GM21367 (cell line): ENCODE measurements around the gene JTB.

ENCODE experiments used
- ATAC-seq: cut with Tn5 transposase; IDR thresholded peaks from one replicate; pipeline ENCODE4 v1.9.1; 2021; ENCODE audit not compliant: unreplicated experiment

JTB gene

DNA sequence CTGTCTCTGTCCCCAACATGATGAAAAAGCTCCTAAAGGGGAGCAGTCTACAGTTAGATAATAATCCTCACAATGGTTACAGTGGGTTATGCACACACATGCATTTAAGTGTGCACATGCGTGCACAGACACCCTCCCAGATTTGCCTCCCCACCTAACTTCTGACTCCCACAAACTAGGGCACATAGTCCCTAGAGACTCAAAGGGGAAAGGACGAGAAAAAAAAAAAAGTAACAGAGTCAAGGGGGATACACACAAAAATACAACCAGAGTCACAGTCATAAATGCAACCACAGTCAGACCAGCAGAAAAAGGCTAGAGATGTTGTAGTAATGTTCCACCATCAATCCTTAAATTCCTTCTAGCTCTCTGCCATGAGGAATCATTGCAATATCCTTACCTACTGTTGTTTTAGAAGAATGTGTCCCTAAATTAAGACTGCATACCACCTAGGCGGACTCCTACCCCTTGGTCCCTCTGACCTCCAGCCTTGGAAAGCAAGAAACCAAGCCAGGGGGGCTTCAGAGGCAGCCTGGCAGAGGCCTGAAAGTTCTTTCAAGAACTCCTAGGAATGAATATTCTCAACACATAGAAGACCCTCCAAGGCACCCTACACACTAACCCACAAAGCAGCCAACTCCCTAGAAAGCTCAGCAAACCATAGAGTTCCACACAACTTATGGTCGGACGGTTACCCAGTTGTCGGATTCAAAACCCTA lies 20.3 kb downstream of the JTB start:
- ATAC-seq = no peak

- ATAC-seq = no peak
Measured at GRCh38 chr1:153954826-153955225, 22.6 kb downstream of the JTB start.

GRCh38 chr1:153953859-153954365 lies 23.6 kb downstream of the JTB start:
- ATAC-seq = no peak

DNA sequence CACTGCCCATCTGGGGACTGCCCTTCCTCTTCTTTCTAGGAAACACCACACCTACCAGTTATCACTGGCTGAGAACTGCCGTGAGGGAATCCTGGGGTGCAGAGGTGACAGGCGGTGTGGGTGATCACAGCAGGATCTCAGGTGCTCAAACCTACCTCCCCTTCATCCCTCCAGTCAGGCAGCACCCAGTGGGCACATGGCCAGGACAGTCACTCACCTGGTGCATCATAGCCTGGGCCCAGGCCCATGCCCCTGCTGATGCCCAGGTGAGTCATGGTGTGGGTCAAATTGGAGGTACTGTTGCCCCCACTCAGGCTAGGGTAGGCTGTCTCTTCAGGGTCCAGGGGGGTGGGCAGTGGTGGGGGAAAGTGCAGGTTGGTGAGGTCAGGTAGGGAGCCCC lies 25.7 kb downstream of the JTB start:
- ATAC-seq = no peak

DNA sequence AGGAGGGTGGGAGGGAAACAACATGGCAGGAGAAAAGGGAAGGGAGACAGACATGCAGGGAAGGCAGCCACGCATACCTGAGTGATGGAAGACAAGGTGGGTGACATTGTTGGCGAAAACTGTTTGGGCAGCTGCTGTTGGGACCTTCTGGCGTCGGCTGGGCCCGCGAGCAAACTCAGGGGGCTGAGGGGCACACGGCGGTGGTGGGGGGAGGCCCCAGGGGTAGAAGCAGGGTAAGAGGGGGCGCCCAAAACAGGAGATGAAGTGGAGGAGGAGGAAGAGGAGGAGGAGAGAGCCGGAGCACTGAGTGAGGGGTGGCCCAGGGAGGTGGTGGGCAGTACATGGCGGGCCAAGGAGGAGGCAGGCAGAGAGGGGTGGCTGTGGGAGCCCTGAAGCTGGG lies 26.3 kb downstream of the JTB start:
- no peak for ATAC-seq

DNA sequence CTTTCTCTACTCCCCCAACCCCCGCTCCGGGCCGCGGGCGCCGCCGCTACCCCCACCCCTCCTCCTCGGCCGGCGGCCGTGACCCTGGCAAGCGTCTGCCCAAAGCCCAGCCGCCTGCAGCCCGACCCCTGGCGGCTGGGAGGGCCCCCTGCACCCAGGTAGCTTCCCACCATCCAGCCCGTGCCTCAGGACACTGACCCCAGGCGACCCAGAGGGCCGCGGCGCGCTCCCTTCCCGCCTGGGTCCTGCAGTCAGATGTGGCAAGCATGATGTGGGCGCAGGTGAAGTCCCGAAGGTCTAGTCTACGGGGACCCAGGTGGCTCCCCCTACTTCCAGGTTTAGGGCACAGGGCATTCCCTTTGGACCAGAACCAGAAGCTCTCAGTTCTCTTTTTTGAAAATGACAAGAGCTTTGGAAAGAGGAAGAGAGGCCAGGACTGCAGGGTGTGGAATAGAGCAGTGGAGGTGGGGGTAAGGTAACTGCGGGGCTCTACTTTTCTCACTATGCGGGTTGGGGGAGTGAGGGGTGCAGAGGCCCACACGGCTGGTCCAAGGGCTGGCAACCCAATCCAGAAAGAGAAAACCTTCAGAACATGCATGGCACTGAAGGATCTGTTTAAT lies 30.7 kb downstream of the JTB start, which contains the start of gene DENND4B:
DENND4B (minus strand) TSS at position 97 of the 620 bp plus-strand sequence. CDS start 2,344 bp downstream, outside the sequence.
- ATAC-seq = peak; percentile 43

DNA sequence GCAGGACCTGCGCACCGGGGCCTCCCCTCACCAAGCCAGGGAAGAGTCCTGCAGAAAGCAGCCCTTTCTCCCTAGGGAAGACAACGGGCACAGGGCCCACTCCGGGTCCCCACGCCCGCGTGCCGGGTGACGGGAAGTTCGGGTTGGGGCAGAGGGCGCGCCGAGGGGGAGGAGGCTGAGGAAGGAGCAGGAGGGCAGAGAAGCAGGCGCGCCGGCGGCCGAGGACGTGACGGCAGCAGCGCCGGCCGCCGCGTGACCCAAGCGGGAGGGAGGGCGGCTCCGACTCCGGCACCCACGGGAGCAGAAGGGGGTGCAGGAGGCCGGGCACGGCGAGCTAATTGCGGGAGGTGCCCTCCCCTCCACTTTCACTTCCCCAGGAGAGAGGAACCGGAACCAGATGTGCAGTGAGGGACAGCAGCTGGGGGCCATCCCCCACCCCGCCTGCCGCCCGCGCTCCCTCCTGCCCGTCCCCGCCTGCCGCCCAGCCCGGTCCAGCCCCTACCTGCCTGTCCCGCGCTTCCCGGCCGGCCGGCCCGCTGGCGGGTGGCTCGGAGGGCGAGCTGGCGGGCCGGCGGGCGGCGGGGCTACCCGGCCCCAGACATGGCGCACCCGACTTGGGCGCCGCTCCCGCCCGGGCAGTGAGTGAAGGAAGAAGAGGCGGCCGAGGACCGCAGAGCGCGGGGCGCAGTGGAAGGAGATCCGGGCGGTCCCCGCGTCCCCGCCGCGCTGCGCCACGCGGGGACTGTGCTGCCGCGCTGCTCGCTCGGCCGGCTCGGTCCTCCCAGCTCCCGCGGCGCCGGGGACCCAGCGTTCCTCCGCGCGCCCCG lies 31.5 kb downstream of the JTB start:
- ATAC-seq = peak; percentile 49

GRCh38 chr1:153945131-153945794 lies 32.2 kb downstream of the JTB start:
- no peak for ATAC-seq

- ATAC-seq = no peak
Measured at GRCh38 chr1:153944827-153945117, 32.7 kb downstream of the JTB start.

DNA sequence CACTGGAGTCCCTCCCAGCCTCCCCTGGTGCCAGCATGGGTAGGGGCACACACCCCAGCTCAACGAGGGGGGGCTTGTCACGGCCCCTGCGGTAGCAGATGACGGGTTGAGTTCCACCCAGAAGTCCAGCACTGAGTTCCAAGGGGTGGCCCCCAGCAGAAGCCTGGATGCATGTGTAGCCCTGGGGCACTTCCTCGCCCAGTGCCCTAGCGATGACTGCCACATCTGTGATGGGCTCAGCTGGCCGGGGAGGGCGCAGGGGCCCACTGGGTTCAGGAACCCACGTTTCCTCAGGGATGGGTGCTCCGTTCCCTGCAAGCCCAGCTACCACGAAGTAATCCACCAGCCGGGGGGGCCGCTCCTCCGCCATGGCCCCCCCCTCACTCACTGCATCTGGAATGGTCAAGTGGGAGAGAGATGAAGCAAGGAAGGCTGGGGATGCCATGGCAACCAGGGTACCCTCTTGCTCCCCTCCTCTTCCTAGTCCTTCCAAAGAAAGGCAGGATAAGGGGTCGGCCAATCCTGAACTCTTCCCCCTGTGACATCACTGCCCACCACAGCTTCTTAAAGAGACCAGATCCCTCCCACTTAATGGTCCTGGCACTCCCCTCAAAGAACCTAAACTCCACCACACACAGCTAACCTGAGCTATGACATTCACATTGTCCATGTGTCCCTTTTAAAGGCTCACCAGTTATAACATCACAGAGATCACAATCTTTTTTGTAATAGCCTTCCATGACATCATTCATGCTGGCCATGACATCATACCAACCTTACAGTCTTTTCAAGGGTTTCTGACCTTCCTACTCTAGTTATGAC lies 33.3 kb downstream of the JTB start:
- ATAC-seq = no peak

DNA sequence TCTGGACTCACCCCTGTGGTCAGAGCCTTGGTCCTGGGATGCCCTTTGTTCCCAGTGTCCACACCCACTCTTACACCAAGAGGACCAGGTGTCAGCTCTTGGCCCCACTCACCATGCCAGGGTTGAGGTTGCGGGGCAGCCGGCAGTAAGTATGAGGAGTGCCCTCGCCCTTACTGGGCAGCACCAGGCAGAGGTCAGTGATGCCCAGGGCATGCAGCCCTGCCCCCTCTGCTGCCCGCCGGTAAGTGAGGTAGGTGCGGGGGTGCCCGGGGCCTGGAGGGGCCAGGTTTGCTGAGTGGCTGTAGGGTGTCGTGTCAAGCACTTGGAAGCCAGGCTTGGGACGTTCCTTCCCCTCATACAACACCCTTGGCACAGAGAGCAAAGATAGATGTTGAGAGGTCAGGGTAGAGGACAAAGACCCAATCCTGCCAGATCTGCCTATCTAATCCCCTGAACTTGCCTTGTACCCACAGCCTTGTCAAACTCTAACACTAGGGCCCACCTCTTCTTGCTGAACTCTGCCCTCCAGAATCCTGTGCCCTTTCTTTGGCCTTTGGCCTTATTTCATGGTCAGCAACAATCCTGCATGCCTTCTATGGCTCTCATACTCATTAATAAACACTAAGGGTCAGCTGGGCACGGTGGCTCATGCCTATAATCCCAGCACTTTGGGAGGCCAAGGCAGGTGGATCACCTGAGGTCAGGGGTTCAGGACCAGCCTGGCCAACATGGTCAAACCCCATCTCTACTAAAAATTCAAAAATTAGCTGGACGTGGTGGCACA lies 34.5 kb downstream of the JTB start:
- no peak for ATAC-seq

GRCh38 chr1:153941826-153942725 lies 35.4 kb downstream of the JTB start:
- ATAC-seq = no peak

- ATAC-seq = no peak
Measured at GRCh38 chr1:153940756-153941155, 36.7 kb downstream of the JTB start.

DNA sequence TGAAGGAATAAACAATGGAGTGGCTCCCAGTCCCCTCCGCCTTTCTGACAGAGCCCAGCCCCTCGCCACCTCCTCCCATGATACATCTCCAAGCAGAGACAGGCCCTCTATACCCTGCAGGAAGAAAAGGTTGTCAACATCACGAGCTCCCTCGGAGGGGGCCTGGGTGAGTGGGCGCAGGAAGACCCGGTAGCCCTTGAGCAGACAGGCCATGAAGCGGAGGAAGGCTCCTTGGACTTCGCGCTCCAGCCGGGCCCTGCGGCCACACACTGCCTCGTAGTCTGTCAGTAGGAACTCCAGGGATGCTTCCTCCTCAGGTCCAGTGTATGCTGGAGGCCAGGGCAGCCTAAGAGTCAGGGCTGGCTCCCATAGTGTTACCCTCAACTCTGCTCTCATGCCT lies 38.0 kb downstream of the JTB start:
- no peak for ATAC-seq

- no peak for ATAC-seq
Measured at GRCh38 chr1:153938996-153939395, 38.5 kb downstream of the JTB start.

GRCh38 chr1:153937331-153937730 lies 40.1 kb downstream of the JTB start:
- no peak for ATAC-seq

DNA sequence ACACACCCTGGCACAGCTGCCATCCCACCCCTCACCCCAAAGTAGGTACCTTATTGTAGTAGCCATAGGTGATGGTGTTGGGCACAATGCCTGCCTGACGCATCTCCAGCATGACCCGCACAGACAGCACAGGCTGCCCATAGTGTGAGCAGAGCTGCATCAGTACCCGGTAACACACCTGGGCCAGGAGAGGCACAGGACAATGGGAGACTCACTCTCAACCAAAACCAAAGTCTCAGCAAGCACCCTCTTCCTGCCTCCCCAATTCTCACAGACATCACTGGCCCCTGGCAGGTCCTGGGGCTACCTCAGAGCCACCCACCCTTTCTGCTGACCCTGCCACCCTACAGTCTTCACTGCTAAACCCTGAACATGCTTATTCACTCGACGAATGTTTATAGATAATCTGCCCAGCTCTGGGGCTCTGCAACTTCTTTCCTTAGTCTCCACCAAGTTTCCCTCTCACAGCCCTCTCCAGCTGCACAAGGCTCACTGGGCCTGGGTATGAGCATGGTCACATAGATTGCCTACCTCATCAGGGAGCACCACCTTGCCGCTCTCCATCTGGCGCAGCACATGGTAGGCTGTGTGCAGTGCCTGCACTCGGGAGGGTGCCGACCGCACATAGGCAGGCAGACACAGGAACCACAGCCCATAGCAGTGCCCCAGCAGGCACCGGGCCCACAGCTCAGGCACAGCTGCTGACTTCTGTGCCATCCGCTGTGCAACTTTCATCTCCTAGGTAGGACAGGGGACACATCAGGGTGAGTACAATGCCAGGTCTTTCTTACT lies 41.3 kb downstream of the JTB start:
- no peak for ATAC-seq

DNA sequence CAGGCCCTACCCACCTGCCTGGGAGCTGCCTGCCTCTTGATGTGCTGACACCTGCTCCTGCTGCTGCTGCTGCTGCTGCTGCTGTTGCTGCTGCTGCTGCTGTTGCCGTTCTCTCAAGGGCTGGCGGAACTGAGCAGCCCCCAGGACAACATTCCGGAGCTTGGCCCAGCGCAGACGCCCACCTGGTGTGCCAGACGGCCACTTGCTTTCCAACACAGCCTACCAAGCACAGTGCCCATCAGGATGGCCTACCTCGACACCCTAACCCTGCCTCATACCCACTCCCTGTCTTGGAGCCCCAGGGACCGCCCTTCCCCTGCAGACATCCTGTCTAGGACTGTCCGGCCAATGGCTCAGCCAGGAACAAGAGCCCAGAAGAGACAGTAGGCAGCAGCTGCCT lies 42.7 kb downstream of the JTB start:
- ATAC-seq = no peak
